Measurements from ENCODE around the gene TEKTIP1.

TEKTIP1 gene

DNA sequence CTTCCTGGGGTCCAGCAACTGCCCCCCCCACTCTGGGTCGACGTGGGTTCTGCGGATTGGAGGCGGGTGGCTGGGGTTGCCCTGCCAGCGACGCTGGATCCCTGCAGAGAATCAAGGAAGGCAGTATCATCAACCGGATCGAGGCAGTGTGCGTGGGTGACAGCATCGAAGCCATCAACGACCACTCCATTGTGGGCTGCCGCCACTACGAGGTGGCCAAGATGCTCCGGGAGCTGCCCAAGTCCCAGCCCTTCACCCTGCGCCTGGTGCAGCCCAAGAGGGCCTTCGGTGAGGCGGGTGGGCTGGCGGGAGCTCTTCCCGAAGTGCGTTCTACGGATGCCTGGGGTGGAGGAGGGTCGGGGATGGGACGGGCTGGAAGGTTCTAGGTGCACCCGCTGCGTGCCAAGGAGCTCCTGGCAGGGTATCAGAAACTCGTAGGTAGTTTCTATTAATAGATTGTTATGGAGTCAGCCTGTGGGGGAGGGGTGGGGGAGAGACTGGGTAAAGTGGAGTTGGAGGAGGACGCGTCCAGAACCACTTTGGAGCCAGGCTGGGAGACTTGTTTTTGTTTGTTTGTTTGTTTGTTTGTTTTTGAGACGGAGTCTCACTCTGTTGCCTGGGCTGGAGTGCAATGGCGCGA lies 47.9 kb downstream of the TEKTIP1 start:
- no peak for DNase-seq

DNA sequence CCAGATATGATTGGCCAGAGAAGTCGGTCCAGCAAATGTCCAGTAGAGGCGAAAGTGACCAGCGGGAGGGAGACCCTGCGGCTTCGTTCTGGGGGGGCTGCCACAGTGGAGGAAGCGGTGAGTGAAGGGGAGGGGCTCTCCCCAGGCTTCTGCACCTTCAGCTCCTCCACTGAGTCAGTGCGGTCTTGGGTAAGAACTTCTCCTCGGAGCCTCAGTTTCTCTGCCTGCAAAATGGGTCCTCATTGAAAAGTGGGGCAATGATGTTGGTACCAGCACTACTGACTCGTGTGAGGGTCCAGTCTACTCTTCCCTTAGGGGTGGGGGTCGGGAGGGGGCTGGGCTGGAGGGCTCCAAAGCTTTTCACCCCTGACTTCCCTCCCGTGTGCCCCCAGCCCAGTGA lies 50.5 kb downstream of the TEKTIP1 start:
- DNase-seq, result no peak

DNA sequence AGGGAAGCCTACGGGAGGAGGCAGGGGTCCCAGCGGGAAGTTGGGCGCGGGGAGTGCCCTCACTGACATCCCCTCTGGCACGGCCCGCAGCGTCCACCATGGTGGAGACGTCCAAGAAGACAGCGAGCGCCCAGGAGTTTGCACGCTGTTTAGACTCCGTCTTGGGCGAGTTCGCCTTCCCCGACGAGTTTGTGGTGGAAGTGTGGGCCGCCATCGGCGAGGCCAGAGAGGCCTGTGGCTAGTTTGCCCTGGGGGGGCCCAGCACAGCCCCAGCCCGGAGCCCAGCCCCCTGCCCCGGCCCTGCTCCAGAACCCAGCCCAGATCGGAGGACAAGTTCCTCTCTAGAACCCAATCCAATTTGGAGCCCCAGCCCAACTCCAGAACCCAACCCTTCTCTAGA lies 51.0 kb downstream of the TEKTIP1 start:
- no peak for DNase-seq

DNA sequence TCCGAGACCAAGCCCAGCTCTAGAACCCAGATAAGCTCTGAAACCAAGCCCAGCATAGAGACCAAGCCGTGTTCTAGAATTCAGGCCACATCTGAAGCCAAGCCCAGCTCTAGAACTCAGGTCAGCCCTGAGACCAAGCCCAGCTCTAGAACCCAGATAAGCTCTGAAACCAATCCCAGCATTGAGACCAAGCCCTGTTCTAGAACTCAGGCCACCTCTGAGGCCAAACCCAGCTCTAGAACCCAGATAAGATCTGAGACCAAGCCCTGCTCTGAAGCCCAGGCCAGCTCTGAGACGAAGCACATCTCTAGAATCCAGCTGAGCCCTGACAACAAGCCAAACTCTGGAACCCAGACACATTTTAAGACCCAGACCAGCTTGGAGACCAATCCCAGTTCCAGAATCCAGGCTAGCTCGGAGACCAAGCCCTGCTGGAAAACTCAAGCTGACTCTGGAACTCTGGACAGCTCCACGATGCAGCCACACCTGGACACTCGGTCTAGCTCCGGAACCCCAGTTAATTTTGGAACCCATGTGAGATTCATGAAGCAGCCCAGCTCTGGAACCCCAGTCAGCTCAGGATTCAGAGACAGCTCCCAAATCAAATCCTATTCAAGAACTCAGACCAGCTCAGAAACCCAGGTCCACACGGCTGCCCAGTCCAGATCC lies 52.2 kb downstream of the TEKTIP1 start:
- DNase-seq, result no peak

DNA sequence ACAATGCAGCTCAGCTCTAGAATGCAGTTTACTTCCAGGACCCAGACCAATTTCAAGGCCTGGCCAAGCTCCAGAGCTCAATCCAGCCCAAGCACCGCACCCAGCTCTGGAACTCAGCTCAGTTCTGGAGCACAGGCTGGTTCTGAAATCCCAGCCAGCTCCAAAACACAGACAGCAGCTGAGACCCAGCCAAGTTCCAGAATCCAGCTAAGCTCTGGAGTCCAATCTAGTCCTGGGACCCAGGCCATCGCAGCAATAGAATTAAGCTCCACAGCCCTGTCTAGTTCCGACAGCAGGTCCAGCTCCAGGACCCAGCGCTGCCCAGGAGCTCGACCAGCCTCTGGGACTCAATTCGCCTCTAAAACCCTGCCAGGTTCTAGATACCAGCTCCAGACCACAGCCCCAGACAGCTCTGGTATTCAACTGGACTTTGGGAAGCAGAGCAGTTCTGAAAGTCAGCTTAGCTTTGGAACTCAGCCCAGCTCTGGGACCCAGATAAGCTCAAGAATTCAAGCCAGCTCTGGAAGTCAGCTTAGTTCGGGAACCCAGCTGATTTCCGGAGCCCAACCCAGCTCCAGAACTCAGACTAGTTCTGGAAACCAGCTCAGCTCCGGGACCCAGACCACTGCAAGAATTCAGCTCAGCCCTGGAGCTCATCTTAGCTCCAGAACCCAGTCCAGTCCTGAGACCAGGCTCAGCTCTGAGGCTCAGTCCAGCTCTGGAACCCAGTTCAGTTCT lies 53.1 kb downstream of the TEKTIP1 start:
- no peak for DNase-seq

DNA sequence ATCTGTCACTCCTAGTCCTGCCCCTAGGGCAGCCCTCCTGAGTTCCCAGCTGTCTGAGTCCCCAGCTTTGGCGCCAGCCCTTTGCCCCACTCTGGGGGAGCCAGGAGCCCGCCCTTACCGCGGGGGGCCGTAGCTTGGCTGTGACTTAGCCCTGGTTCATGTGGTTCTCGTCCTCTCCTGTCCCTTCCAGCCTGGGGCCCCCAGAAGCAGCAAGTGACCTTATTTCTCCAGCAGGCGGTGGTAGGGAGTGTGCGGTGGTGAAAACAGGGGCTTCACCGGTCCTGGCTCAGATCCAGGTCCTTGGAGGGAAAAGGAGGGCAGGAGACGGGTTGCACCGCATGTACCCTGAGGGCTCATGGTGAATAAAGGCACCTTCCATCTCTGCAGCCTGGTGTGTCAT lies 54.2 kb downstream of the TEKTIP1 start:
- DNase-seq, result no peak
